Epithelial cell of esophagus (primary cell): ENCODE data around the gene GNS.

ENCODE experiments used
- DNase-seq: peaks from one replicate; pipeline ENCODE4 v3.0.0; 2010; ENCODE audit warnings: low read depth
- H3K4me3 ChIP-seq: 2 replicates; pipeline ENCODE4 v1.5.1; 2011; ENCODE audit warnings: mild to moderate bottlenecking, low read length, control low read depth
- TF ChIP-seq, protein P1 (sequence below): IDR thresholded peaks from 2 replicates; pipeline ENCODE4 v1.5.1; 2011; ENCODE audit warnings: low read depth, mild to moderate bottlenecking, low read length, control low read depth, inconsistent platforms; ENCODE audit not compliant: insufficient read depth; ENCODE audit errors: missing control alignments

The GNS gene

GRCh38 chr12:64685605-64686004, 73.6 kb downstream of the GNS start:
- TF ChIP-seq, protein P1, sequence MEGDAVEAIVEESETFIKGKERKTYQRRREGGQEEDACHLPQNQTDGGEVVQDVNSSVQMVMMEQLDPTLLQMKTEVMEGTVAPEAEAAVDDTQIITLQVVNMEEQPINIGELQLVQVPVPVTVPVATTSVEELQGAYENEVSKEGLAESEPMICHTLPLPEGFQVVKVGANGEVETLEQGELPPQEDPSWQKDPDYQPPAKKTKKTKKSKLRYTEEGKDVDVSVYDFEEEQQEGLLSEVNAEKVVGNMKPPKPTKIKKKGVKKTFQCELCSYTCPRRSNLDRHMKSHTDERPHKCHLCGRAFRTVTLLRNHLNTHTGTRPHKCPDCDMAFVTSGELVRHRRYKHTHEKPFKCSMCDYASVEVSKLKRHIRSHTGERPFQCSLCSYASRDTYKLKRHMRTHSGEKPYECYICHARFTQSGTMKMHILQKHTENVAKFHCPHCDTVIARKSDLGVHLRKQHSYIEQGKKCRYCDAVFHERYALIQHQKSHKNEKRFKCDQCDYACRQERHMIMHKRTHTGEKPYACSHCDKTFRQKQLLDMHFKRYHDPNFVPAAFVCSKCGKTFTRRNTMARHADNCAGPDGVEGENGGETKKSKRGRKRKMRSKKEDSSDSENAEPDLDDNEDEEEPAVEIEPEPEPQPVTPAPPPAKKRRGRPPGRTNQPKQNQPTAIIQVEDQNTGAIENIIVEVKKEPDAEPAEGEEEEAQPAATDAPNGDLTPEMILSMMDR = no peak
- DNase-seq = no peak
- no peak overlapping the region for H3K4me3 ChIP-seq

DNA sequence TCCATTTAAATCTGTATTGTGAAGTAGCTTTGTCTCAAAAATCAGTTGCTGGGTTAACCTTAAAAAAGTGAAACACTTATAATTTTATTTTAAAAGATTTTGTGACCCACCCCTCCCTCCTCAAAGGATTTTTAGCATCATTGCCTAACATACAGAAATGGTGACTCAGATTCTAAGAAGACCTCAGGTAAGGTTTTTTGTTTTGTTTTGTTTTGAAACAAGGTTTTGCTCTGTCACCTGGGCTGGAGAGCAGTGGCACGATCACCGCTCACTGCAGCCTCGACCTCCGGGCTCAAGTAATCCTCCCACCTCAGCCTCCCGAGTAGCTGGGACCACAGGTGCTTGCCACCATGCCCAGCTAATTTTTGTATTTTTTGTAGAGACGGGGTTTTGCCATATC, 74.2 kb downstream of the GNS start:
- TF ChIP-seq, protein P1 = no peak
- no peak overlapping the region for H3K4me3 ChIP-seq
- no peak for DNase-seq

- H3K4me3 ChIP-seq = no peak overlapping the region
- TF ChIP-seq, protein P1 = no peak
- DNase-seq = no peak
Measured at GRCh38 chr12:64683816-64684543, 75.2 kb downstream of the GNS start.

DNA sequence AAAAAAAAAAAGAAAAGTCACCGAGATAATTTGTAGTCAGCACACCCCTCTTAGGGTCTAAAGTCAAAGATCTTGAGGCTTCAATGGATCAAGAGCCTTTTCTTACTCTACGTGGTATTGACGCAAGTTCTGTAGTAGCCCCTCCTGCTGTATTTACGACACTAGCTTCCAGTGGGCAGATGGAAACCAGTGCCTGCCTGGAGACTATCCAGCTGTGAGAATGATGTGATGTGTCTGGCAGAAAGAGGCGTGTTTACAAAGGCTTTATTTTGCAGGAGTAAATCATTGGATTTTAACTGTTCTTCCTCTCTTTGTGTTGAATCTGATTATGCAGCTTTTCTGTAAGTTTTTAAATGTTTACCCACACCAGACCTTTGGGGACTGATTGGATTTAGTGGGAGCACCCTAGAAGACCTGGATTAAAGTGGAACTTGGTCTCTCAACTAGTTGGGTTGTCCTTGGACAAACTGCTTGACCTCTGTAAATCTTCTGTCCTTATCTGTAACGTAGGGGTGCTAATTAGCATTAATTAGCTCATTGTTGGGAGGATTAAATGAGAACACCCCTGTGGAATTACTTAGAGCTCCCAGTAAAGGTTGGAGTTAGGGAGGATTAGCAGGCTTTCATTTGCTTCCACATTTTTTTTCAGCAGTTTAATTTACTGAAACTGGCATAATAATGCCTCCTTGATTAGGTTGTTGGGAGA, 76.5 kb downstream of the GNS start:
- H3K4me3 ChIP-seq = no peak overlapping the region
- no peak for DNase-seq
- TF ChIP-seq, protein P1 = no peak

DNA sequence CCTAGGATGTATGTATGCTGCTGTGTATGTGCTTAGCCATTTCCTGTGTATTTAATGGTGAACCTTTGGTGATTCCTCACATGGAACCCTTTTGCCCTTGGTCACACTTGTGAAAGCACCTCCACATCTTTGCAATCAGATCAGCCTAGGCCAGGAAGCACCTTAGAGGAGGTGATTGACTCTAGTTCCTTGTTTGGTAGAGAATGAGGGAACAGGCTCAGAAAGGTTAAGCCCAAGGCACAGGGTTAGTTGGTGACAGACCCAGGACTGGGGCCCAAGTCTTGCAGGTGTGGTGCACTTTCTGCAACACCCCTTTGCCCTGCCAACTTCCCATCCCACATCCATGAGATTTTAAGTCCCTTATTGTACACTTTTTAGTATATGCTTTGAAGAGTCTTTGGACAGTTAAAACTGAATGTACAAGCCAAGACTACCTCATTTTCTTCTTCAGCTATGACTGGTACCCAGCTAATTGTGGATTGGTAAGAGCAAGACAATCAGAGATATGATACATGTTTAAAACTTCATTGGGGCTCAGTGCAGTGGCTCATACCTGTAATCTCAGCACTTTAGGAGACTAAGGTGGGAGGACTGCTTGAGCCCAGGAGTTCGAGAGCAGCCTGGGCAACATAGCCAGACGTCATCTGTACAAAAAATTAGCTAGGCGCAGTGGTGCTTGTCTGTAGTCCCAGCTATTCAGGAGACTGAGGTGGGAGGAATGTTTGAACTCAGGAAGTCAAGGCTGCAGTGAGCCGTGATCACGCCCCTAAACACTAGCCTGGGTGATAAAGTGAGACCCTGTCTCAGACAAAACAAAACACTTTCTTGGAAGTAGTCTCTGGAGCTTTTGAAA, 77.8 kb downstream of the GNS start:
- DNase-seq = no peak
- H3K4me3 ChIP-seq = no peak overlapping the region
- TF ChIP-seq, protein P1 = no peak

- DNase-seq = peak; percentile 63
- no peak overlapping the region for H3K4me3 ChIP-seq
- TF ChIP-seq, protein P1 = no peak
Measured at GRCh38 chr12:64680235-64680634, 79.0 kb downstream of the GNS start.
